ENCODE results near the gene KAT8.
"Not testable (repeated sequence)": the region's sequence is repeated elsewhere in the genome, so short reads cannot be mapped to it uniquely, and the experiment has no call there.

Gene KAT8

GRCh38 chr16:31084584-31085302 is 32.7 kb upstream of the KAT8 start:
- DNase-seq: no peak

- no peak for DNase-seq
Measured at GRCh38 chr16:31085411-31085810, 32.1 kb upstream of the KAT8 start.

- DNase-seq: no peak
Measured at GRCh38 chr16:31085873-31086628, 31.4 kb upstream of the KAT8 start.

- no peak for DNase-seq
Measured at GRCh38 chr16:31086629-31086906, 30.9 kb upstream of the KAT8 start.

DNA sequence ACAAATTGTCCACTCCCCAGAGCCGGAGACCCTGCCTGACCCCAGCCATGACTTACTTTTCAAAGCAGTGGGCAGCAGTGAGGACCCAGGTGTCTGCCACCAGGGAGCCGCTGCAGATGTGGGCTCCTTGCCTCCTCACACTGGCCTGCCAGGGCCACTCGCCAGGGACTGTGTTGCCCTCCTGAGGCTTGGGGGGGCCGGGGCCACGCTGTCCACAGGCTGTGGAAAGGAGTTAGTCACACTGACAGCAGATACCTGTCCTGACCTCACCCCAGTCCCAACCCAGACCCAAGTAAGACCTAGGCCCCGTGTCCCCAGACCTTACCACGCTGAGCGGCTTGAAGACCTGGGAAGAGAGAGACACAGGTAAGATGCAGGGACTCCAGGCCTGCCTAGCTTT is 30.0 kb upstream of the KAT8 start:
- no peak for DNase-seq

DNA sequence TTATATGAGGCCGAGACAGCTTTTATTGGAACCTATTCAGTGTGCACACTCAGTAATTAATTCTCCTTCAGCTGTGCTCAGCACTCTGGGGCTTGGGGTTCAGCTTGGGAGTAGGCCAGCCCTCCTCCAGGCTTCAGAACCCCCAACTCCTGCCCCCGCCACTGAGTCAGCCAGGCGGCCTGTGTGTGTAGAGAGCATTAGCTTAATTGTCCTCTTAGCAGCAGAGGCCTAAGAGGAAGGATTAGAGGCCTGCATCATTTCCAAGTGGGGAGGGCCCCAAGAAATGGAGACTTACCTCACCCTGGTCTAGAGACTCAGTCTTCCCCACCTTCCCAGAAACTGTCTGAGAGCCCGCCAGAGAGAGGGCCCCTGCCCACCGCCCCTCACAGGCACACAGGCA is 29.5 kb upstream of the KAT8 start:
- DNase-seq: no peak

- no peak for DNase-seq
Measured at GRCh38 chr16:31088459-31089183, 28.8 kb upstream of the KAT8 start, which contains the start of gene PRSS53. Gene PRSS53, minus strand, starts transcription at chr16:31088943. Its CDS starts 134 bp downstream, at chr16:31088809.

DNA sequence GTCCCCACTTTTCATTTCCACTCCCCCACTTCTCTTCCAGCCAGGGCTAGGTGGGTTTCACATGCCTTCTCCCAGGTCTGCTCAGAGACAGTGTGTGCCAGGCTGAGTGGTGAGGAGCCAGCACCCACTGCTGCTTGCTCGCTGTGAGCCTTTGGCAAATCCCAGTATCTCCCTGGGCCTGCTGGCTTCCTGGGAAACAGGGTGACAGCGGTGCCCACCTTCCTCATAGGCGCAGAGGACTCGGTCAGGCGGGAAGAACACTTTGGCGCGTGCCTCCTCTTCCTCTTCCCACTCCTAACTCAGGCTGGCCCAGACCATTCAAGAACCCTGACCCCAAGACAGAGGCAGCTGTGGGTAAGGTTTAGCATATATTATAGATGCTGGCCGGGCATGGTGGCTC is 28.3 kb upstream of the KAT8 start:
- DNase-seq: no peak

GRCh38 chr16:31090540-31090939 is 26.9 kb upstream of the KAT8 start:
- DNase-seq: no peak

DNA sequence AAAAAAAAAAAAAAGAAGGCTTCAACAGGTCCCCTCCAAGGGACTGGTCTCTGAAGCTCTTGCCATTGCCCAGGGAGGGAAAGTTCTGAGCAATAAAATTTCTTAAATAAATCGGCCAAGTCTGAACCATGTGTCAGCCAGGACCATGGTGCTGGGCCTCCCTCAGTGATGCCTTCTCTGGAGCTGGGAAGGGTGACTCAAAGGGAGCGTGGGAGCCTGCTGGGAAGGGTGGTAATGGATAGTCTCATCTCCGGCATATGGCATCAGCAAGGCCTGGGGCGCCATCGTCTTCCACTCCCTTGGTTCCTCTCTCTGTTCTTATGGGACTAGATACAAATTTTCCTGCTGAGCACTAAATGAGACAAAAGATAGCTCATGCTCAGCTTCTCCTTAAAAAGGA is 25.1 kb upstream of the KAT8 start:
- no peak for DNase-seq

DNA sequence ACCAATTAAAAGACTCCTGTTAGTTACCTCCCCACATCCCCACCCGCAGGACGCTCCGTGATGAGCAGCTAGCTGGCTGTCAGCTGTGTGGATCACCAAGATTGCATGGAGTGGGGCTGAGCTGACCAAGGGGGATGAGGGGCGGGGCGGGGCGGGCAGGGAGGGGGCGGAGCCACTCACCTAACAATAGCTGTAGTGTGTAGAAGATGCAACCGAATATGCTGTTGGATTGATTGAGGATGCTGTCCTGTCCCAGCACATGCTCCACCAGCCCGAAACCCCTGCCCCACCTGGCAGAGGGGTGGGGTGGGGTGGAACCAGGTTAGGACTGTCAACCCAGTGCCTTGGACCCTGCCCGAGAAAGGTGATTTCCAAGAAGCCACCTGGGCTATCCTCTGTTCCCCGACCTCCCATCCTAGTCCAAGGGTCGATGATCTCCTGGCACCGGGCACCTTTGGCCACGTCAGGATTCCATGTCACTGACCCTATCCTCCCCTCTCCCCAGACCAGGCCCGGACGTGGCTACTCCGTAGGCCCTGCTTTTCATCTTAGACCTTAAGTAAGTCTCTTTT is 24.2 kb upstream of the KAT8 start:
- no peak for DNase-seq

DNA sequence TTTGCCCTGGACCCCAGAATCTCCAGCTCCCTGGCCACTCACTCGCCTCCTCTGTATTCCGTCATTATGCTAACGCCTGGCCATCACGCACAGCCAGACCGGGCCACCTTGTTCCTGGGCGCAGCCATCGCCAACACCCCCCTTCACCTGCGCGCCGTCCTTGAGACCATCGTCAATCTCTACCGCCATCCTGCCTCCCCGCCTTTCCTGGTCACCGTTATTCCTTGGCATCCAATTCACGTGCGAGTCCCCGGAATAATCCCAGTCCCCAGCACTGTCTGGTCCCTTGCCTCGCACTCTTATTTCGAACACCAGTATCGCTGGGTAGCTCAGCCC is 23.4 kb upstream of the KAT8 start:
- DNase-seq: no peak

DNA sequence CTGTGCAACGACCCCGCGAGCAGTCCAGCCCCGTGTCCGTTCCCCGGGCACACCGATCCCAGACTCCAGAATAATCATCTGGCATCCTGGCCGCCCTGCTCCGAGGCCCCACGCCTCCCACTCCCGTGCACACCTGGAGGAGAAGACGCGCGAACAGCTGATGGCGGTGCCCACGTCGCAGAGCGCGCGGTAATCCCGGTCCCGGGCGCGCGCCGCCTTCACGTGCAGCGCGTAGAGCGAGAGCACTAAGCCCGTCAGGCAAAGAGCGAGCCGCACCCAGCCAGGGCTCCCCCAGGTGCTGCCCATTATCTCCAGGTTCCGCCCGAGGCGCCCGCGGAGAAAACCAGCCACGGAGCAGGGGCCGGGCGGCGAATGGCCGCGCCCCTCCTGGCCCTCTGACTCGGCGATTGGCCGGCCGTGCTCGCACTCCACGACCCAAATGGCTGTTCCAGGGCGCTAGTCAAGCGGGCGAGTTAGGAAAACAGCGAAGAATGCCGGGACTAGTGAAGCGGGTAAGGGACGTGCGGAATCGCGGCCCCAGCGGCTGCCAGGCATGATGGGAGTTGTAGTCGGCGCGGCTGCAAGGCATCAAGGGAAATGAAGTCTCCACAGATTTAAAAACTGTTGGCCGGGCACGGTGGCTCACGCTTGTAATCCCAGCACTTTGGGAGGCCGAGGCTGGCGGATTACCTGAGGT is 22.9 kb upstream of the KAT8 start, which contains the start of gene VKORC1:
VKORC1 (minus strand) TSS at position 374 of the 697 bp plus-strand sequence; CDS start at position 306, 68 bp downstream.
- peak; percentile 94 for DNase-seq

- no peak for DNase-seq
Measured at GRCh38 chr16:31099860-31100638, 17.4 kb upstream of the KAT8 start.

- DNase-seq: not testable (repeated sequence)
Measured at GRCh38 chr16:31100876-31101641, 16.4 kb upstream of the KAT8 start.

DNA sequence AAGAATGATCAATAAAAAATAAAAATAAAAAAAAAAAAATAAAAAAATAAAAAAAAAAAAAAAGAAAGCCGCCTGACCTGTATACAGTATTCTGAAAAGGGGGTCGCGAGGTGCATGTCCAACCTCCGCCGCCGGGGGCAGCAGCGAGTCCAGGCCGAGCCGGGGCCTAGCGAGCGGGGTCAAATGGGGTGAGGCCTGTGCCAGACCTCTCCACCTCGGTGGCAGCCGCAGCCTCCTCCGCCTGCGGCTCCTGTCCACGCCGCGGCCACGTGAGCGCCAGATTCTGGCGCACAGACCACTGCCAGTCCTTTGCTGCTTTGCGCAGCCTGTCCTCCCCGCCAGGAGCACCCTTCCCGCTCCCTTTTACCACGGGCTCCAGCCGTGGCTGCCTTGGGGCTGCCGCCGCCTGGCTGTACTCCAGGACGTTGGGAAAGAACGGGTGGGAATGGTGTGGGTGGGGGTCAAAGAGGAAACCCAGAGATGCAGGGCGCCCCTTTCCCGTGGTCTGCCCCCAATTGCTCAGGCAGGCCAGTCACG is 11.7 kb upstream of the KAT8 start:
- no peak for DNase-seq

DNA sequence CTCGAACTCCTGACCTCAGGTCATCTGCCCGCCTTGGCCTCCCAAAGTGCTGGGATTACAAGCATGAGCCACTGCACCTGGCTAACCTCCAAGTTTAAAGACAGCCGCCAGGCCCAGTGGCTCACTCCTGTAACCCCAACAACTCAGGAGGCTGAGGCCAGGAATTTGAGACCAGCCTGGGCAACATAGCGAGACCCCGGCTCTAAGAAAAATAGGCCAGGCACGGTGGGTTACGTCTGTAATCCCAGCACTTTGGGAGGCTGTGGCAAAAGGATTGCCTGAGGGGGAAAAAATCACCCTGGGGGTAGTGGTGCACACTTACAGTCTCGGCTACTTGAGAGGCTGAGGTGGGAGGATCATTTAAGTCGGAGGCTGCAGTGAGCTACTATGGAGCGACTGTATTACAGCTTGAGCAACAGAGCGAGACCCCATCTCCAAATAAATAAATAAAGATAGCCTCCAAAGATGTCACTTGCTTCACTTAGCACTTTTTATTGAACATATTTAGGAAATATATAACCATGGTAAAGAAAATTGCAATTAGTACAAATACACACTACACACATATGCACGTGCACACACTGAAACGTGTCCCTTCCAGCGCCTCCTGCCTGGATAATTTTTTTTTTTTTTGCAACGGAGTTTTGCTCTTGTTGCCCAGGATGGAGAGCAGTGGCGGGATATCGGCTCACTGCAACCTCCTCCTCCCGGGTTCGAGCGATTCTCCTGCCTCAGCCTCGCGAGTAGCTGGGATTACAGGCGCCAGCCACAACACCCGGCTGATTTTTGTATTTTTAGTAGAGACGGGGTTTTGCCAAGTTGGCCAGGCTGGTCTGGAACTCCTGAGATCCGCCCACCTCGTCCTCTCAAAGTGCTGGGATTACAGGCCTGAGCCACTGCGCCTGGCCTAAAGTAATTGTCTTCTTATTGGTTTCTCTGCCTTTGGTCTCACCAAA is 10.7 kb upstream of the KAT8 start:
- no peak for DNase-seq

GRCh38 chr16:31107465-31107867 is 10.0 kb upstream of the KAT8 start:
- no peak for DNase-seq

DNA sequence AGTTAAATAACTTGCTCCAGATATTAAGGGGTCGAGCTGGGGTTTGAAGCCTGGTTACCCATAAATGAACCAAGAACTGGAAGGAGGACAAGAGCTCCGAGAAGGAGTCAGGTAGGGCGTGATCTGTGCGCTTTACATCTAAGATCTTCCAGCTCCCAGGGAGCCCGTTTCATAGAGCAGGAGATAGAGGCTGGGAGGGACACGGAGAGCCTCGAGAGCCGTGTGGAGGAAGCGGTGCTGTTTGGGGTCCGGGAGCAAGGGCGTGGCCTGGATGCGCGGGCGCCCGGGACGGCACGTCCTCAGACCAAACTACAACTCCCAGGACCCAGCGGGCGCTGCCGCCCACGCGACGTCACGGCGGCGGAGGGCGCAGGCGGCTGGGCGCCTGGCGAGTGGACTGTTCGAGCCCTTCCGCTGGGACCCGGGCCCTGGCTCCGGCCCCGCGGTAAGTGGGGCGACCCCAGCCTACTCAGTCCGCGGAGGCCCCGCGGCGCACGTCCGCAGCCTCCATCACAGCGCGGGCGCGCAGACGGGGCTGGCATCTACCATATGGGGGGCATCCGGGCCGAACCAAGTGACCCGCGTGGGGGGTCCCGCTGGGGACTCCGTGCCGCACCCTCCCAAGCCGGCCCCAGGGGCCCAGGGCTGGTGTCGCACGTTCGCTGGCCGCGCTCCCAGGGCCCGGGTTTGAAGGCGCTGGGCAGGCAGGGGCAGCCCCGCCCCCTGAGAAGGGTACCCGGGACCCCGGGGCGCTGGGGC is 9.2 kb upstream of the KAT8 start, which contains the start of gene BCKDK:
BCKDK (plus strand) TSS at position 352 of the 759 bp plus-strand sequence. CDS start 838 bp downstream, outside the sequence.
- peak; percentile 54 for DNase-seq

Measured in NCI-H1436 (cell line).